ENCODE data around the gene GPR62. TPM values are rescaled to one million over a fixed set of nuclear protein-coding genes. Genes with fewer than 3 reads are reported as not detected.
"Not testable (repeated sequence)": the region's sequence is repeated elsewhere in the genome, so short reads cannot be mapped to it uniquely, and the experiment has no call there.

Gene GPR62
- total RNA-seq = 0.13 TPM

DNA sequence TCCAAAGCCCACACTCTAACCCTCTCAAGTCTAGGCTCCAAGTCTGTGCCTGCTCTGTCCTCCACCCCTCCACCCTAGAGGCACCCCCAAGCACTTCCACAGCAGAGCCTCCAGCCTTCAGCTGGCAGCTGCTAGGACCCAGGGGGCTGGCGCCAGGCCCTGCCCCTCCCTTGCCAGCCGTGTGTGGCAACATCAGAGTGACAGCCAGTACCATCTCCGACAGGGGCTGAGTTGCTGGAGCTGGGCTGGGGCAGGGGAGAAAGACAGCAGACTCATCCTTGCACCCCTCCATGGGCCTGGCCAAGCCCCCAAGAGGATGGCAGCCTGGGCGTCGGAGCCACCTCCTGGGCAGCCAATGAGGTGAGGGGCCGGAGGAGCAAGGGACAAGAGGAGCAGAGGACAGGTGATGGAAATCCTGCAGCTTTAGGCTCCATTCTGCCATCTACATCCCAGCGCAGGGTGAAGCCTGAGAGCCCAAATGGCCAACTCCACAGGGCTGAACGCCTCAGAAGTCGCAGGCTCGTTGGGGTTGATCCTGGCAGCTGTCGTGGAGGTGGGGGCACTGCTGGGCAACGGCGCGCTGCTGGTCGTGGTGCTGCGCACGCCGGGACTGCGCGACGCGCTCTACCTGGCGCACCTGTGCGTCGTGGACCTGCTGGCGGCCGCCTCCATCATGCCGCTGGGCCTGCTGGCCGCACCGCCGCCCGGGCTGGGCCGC, at the start of gene GPR62:
Gene GPR62 (plus strand): TSS at position 207 of the 718 bp plus-strand sequence. CDS start 272 bp downstream, at position 479.
- DNase-seq (ENCODE audit: low spot score) (peak; percentile 56), ATAC-seq (peak; percentile 2)
- intact Hi-C loops (cut with DNase I) = no loop called here

DNA sequence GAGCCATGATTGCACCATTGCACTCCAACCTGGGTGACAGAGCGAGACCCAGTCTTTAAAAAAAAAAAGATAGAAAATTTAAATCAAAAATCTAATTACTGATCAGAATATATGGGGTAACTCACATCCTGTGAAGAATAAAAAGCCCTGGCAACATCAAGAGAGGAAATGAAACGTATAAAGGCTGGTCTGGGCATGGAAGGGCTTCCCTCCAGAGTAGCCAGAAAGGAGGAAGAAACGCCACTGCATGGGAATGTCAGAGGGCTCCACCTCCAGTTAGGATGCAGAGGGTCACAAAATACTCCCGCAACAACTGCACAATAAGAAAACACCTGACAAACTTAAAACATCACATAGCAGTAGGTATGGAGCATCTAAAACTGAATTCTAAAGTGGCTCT, 47.2 kb upstream of the GPR62 start:
- DNase-seq (ENCODE audit: low spot score) = no peak
- intact Hi-C loops (cut with DNase I) = no loop called here
- no peak for ATAC-seq

DNA sequence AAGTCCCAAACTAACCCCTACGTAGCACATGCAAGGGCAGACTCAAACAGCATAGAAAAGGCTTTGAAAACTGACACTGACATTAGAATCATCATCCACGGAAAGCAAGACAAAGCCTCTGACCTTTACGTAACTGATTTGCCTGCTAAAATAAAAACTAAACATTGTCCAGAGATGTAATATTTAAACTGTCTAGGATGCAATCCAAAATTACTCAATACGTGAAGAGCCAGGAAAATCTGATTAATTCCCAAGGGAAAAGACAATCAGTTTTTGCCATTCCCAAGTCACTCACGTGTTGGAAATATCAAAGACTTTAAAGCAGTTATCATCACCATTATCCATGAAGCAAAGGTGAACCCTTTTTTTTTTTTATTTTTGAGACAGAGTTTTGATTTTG, 38.8 kb upstream of the GPR62 start:
- intact Hi-C loops (cut with DNase I) = no loop called here
- ATAC-seq = no peak

DNA sequence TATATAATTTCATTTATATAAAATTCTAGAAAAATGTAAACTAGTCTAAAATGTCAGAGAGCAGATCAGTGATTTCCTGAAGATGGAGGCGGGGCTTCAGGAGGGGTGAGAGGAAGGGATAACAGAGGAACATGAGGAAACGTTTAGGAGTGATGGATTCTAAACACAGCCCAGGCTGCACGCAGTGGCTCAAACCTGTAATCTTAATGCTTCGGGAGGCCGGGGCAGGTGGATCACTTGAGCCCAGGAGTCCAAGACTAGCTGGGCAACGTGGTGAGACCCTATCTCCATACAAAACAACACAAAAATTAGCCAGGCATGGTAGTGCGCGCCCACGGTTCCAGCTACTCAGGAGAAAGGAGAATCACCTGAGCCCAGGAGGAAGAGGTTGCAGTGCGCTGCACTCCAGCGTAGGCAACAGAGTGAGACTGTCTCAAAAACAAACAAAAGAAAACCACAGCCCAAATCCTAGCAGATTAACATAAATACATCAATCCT, 34.1 kb upstream of the GPR62 start:
- intact Hi-C loops (cut with DNase I) = no loop called here
- no peak for DNase-seq (ENCODE audit: low spot score)
- no peak for ATAC-seq

More for the DNA sequence above, 38.8 kb upstream of the GPR62 start:
- no peak for DNase-seq (ENCODE audit: low spot score)

DNA sequence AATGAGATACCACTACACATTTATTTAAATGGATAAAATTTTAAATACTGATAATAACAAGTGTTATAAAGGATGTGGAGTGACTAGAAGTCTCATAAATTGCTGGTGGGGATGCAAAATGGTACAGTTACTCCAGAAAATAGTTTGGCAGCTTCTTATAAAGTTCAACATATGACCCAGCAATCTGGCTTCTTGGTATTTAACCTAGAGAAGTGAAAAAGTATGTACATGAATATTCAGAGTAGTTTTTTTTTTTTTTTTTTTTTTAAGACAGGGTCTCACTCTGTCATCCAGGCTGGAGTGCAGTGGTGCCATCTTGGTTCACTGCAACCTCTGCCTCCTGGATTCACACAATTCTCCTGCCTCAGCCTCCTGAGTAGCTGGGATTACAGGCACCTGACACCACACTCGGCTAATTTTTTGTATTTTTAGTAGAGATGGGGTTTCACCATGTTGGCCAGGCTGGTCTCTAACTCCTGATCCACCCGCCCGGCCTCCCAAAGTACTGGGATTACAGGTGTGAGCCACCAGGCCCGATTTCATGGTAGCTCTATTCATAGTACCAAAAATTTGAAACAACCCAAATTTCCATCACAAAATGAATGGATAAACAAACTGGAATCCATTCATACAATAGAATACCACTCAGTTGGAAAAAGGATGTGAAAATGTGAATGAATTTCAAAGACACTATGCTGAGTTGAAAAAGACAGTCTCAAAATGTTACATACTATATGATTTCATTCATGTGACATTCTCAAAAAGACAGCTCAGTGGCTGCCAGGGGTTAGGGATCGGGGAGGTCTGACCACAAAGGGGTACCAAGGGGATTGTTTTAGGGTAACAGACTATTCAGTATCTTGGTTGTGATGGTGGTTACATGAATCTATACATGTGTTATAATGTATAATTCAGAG, 27.9 kb upstream of the GPR62 start:
- DNase-seq (ENCODE audit: low spot score) (no peak), ATAC-seq (no peak)
- intact Hi-C loops (cut with DNase I) = no loop called here

GRCh38 chr3:51928438-51928837, 26.7 kb upstream of the GPR62 start:
- intact Hi-C loops (cut with DNase I) = no loop called here
- ATAC-seq (no peak), DNase-seq (ENCODE audit: low spot score) (no peak)

GRCh38 chr3:51928981-51929380, 26.2 kb upstream of the GPR62 start:
- intact Hi-C loops (cut with DNase I); ATAC-seq; DNase-seq (ENCODE audit: low spot score): not testable (repeated sequence)

- intact Hi-C loops (cut with DNase I) = no loop called here
- ATAC-seq (no peak), DNase-seq (ENCODE audit: low spot score) (no peak)
These were observed 25.7 kb upstream of the GPR62 start for GRCh38 chr3:51929420-51930003.

DNA sequence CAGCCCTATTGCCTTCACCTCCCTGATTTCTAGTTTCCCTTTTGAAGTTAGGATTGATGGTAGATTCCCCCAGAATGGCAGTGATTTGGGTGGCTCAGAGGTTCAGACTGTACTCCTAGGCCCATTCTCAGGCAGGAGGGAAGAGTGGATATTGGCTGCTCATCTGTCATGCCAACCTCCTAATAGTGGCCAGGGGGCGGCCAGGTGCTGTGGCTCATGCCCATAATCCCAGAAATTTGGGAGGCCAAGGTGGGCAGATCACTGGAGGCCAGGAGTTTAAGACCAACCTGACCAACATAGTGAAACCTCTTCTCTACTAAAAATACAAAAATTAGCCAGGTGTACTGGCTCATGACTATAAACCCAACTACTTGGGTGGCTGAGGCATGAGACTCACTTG, 24.7 kb upstream of the GPR62 start:
- ATAC-seq (no peak), DNase-seq (ENCODE audit: low spot score) (no peak)
- intact Hi-C loops (cut with DNase I) = no loop called here

- DNase-seq (ENCODE audit: low spot score) = no peak
- no peak for ATAC-seq
- intact Hi-C loops (cut with DNase I) = no loop called here
These were observed 23.4 kb upstream of the GPR62 start for GRCh38 chr3:51931756-51932155.

- intact Hi-C loops (cut with DNase I) = no loop called here
- ATAC-seq (no peak), DNase-seq (ENCODE audit: low spot score) (peak; percentile 35)
These were observed 22.5 kb upstream of the GPR62 start for GRCh38 chr3:51932471-51933370.

DNA sequence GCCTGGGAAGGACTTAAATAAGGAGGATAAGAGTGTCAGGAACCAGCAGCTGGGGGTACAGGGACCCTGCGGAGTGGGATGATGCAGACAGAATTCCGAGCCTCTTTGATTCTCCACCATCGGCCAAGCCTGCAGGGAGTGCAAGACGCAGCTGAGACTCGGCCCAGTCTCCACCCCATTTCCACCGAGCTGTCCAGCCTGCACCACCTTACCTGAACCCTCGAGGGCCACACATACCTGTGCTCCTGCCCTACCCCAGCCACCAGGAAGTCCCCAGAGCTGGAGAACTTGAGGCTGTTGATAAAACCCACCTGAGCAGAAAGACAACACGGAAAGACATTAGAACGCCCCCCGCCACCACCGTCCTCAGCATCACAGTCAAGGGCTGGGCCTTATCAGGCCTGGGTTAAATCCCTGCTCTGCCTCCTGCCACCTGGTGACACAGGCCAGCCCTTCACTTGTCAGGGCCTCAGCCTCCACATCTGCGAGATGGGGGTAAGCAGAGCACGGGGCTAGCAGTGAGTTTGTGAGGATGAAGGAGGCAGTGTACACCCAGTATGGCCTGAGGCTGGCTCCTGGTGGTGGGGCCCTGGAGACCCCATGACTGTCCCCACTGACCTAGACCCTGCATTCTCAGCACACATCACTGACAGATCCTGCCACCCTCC, 21.6 kb upstream of the GPR62 start:
- DNase-seq (ENCODE audit: low spot score) = peak; percentile 44
- intact Hi-C loops (cut with DNase I) = no loop called here
- ATAC-seq = no peak

- ATAC-seq (no peak), DNase-seq (ENCODE audit: low spot score) (peak; percentile 53)
- intact Hi-C loops (cut with DNase I) = no loop called here
These were observed 20.9 kb upstream of the GPR62 start for GRCh38 chr3:51934139-51934850.

- ATAC-seq (no peak), DNase-seq (ENCODE audit: low spot score) (peak; percentile 55)
- intact Hi-C loops (cut with DNase I) = no loop called here
These were observed 19.9 kb upstream of the GPR62 start for GRCh38 chr3:51934991-51935885.

- ATAC-seq = no peak
- peak; percentile 46 for DNase-seq (ENCODE audit: low spot score)
These were observed 19.1 kb upstream of the GPR62 start for GRCh38 chr3:51935886-51936755.

GRCh38 chr3:51937014-51937413, 18.2 kb upstream of the GPR62 start:
- intact Hi-C loops (cut with DNase I) = no loop called here
- DNase-seq (ENCODE audit: low spot score) (peak; percentile 43), ATAC-seq (no peak)

More at GRCh38 chr3:51935886-51936755, 19.1 kb upstream of the GPR62 start:
- intact Hi-C loops (cut with DNase I) = no loop called here
